ENCODE measurements around the gene WWTR1. TPM values are rescaled to one million over a fixed set of nuclear protein-coding genes. Genes with fewer than 3 reads are reported as not detected.
A peak's percentile ranks its signal among the peaks of the same experiment; 100 is the strongest.

Gene WWTR1
- total and polyA plus RNA-seq, 2 donors (not counting 3 experiments of a cell fraction or from before 2014, with no cell fraction given), result 210 to 341 TPM

DNA sequence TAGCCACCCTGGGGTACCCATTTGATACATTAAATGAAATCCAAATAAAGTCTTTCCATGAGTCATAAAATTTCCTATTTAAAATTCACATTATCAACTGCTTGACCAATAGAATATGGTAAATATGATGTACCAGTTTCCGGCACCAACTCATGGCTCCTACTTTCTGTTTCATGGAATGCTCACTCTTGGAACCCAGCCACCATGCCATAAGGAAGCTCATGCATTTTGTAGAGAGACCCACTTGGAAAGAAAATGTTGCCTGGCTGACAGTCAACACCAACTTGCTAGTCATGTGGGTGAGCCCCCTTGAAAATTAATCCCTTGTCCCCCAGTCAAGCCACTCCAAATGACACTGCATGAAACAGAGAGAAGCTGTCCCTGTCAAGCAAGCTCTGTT, 57.2 kb downstream of the WWTR1 start:
- peak overlapping the region; percentile 73 for H3K27ac ChIP-seq (ENCODE audit: insufficient read depth, low read depth, low read length)
- no TSS peak for BruUV-seq (replicated peaks)
- H3K9me1 ChIP-seq (replicated peaks; ENCODE audit: control insufficient read depth, extremely low read depth, insufficient read depth, low read length), result no peaks in the 10 kb centered on the region
- POLR2A ChIA-PET, result interaction anchor here (1.0 kb wide), 1 partner anchor 57 kb away, joined by 4 read pairs; the partner anchor contains the start of gene WWTR1
- peaks cover 90% of the 10 kb centered on the region for H3K4me1 ChIP-seq (ENCODE audit: control insufficient read depth, extremely low read depth, insufficient read depth, low read length)
- dilution Hi-C loops (cut with MboI; ENCODE audit: extremely low pct_ligation_motif_present, low sequenced_read_pairs), result no loop called here
- H2AFZ ChIP-seq (ENCODE audit: low read depth, low read length), result no peak overlapping the region
- no peaks in the 10 kb centered on the region for H4K20me1 ChIP-seq (replicated peaks; ENCODE audit: control insufficient read depth, extremely low read depth, insufficient read depth, low read length)
- peaks cover 95% of the 10 kb centered on the region for H3K79me2 ChIP-seq (ENCODE audit: control insufficient read depth, insufficient read depth, low read length)
- no peaks in the 10 kb centered on the region for H3K9me3 ChIP-seq (replicated peaks; ENCODE audit: control insufficient read depth, insufficient read depth, low read length)
- DNase-seq (ENCODE audit: low read depth, low spot score), result peak; percentile 91
- no peak overlapping the region for H3K9ac ChIP-seq (replicated peaks; ENCODE audit: extremely low read depth, insufficient read depth, low read length)
- intact Hi-C loops (cut with micrococcal nuclease), result loop anchor here (1.0 kb wide), 2 partner anchors 11 to 21 kb away; no protein-coding TSS in a partner anchor
- peaks cover 3 to 8% of the 10 kb centered on the region in 2 experiments for H3K36me3 ChIP-seq (ENCODE audit: control insufficient read depth in 2 of 2, extremely low read depth in 1 of 2, insufficient read depth in 2 of 2, low read length in 2 of 2)
- H3K4me2 ChIP-seq (ENCODE audit: insufficient read depth, low read length), result peak overlapping the region; percentile 44
- no peak overlapping the region for H3K4me3 ChIP-seq (replicated peaks in 1 of 3; ENCODE audit: insufficient read depth in 1 of 3, low read depth in 1 of 3, low read length in 3 of 3)
- CTCF ChIA-PET, result interaction anchor here (0.6 to 1.4 kb wide), 7 partner anchors 10 to 59 kb away, joined by 3 to 6 read pairs (median 4); partner anchors contain the start of gene WWTR1
- peak; percentile 80 for FAIRE-seq
- TF ChIP-seq POLR2A (IDR thresholded peaks at IDR 0.05; ENCODE audit: low read depth, low read length) (no peak), FOS (IDR thresholded peaks at IDR 0.05; ENCODE audit: borderline replicate concordance, insufficient read depth, low read length) (peak; percentile 38), JUN (IDR thresholded peaks at IDR 0.05; ENCODE audit: borderline replicate concordance, insufficient read depth, insufficient read length, low read depth) (peak; percentile 42), GATA2 (IDR thresholded peaks at IDR 0.05; ENCODE audit: insufficient read depth, insufficient read length, low read depth, low read length) (peak; percentile 8), MYC (IDR thresholded peaks at IDR 0.05; ENCODE audit: low read depth, low read length) (no peak), POLR2AphosphoS5 (IDR thresholded peaks at IDR 0.05; ENCODE audit: insufficient read depth, low read depth, low read length) (no peak), EZH2 (IDR thresholded peaks at IDR 0.05; ENCODE audit: borderline replicate concordance, low read depth, low read length, severe bottlenecking) (no peak)
- TF ChIP-seq, protein P1, sequence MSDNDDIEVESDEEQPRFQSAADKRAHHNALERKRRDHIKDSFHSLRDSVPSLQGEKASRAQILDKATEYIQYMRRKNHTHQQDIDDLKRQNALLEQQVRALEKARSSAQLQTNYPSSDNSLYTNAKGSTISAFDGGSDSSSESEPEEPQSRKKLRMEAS (IDR thresholded peaks at IDR 0.05; ENCODE audit: insufficient read depth, insufficient read length), result no peak
- TF ChIP-seq, protein P2, sequence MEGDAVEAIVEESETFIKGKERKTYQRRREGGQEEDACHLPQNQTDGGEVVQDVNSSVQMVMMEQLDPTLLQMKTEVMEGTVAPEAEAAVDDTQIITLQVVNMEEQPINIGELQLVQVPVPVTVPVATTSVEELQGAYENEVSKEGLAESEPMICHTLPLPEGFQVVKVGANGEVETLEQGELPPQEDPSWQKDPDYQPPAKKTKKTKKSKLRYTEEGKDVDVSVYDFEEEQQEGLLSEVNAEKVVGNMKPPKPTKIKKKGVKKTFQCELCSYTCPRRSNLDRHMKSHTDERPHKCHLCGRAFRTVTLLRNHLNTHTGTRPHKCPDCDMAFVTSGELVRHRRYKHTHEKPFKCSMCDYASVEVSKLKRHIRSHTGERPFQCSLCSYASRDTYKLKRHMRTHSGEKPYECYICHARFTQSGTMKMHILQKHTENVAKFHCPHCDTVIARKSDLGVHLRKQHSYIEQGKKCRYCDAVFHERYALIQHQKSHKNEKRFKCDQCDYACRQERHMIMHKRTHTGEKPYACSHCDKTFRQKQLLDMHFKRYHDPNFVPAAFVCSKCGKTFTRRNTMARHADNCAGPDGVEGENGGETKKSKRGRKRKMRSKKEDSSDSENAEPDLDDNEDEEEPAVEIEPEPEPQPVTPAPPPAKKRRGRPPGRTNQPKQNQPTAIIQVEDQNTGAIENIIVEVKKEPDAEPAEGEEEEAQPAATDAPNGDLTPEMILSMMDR (IDR thresholded peaks at IDR 0.05; ENCODE audit: extremely low read depth in 1 of 2, insufficient read depth in 1 of 2, low read depth in 1 of 2, low read length in 2 of 2), result no peak
- H3K27me3 ChIP-seq (ENCODE audit: control insufficient read depth in 2 of 2, insufficient read depth in 2 of 2, low read length in 2 of 2), result no peaks in the 10 kb centered on the region
